GM04503 (cell line): ENCODE data around the gene ATXN1.

Experiments
- DNase-seq: peaks from one replicate; pipeline ENCODE4 v3.0.0-alpha.2; 2012; ENCODE audit warnings: low read depth

ATXN1 gene

DNA sequence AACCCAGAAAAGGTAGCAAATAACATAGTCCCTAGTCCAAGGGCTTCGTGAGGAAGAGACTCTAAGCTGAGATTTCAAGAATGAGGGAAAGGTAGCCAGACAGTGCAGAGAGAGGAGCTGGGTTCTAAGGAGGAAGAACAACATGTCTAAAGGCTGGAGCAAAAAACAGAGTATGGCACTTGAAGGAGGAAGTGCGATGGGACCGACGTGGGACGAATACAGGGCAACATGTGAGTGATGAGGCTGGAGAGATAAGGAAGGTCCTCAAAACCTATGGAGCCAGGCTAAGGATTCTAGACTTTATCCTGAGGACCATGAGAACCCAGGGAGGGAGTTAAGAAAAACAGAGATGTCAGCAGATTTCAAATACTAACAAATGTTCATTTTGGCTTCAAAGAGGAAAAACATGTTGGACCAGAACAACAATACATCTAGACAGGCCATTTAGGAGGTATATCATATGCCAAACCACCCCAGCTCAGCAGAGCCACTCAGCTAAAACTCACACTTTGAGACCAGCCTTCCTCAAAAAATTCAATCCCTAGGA, 17.5 kb downstream of the ATXN1 start:
- DNase-seq, result no peak

DNA sequence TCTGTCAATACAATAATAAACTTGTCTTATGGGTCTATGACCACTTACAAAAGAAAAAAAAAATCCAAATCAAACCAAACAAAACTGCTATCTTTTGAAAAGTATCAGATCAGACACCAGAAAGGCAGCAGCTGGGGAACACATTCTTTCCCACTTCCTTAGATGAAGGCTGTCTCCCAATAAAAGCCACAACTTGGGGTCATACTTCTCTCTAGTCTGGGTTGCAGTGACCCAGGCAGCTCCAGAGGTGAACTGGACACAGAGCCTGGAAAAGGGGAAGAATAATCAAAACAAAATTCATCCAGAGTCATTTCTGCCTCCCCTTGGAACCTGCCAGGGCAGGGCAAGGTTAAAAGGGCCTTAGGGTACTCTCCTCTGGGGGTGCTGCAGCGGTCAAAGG, 19.1 kb downstream of the ATXN1 start:
- no peak for DNase-seq

DNA sequence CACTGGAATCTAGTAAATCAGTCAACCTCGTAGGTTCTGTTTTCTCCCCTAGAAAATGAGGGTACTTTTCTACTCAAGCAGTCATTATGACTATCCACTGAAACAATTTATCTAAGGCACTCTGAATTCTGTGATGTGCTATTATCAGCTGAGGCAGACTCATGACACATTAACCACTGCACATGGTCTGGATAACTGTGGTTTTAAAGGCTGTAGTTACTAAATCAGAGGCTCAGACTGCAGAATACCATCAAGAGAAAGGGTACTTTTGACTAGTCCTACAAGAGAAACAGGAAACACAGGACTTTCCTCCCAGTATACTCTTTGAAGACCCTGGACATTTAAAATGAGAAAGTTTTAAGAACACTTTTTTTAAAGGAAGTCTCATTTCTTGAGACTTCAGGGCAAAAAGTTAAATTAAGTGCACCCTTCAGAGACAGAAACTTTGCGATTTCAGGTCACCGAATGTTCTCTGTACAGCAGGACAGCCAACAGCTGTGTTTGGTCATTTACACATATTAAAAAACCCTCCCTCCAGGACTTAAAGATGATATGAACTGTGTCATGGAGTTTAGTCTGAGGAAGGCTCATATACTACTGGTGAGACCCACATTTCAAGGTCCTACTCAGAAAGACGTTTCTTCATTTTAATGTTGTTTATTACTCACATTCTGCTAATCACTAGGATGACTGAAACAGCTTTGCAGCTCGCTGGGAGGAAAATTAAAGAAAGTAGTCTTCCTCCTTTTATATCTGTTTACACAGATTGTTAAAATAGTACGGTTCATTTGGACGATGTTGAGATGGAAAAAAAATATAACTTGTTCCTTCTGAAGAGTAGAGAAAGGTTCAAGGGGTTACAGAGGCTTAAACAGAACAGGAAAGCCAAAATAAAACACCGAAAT, 19.9 kb downstream of the ATXN1 start:
- DNase-seq, result peak; percentile 94

DNA sequence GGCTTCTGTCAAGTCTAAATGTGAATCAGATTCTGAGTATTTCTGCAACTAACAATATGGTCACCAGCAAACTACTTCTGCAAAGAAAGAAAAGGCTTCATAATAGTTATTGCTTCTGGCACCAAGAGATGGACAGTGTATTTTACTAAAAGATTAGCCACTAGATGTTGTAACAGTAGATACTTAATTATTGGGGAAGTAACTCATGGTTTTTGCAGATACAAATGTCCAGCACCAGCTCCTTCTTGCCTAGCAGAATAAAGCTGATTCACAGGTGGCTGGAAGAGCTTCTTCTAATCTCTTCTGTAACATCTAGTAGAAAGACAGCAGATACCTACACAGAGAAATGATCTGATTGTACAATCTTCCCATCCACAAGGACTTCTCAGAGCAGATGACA, 21.2 kb downstream of the ATXN1 start:
- DNase-seq, result no peak

DNA sequence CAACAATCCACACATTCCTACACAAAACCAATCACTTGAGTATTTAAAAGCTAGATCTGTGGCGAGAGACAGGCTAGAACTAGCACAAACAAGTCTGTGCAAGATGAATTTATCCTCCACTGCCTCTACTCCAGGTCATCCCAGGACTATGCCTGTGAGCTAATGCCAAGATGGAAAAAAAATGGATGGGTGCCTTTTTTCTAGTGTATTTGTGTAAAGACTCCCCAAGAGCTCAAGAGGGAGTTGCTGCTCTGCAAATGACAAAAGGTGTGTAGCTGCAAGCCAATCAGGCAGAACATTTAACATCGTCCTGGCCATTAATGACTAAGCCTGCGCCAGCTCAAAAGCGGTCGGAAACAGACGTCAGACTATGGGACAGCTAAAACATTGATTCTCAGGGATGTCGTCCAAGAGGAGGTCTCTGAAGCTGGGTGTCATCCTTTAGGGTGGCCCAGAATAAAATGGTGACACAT, 21.9 kb downstream of the ATXN1 start:
- no peak for DNase-seq

DNA sequence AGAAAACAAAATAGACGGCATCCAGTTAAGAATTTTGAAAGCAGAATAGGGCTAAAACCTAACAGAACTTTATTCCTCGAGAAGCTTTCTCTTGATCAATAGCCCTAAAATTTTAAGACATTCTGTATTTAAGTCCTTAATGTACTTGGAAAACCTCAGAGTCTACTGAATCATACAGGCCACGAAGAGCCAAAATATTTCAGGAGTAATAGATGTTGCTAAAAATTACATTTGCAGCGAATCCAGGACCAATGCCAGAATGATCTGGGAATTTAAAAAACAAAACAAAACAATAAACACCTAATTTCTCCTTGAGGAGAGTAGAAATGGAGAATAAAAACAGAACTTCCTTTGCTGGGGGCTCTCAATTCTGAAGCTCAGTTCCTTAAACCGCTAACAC, 23.3 kb downstream of the ATXN1 start:
- DNase-seq, result no peak

DNA sequence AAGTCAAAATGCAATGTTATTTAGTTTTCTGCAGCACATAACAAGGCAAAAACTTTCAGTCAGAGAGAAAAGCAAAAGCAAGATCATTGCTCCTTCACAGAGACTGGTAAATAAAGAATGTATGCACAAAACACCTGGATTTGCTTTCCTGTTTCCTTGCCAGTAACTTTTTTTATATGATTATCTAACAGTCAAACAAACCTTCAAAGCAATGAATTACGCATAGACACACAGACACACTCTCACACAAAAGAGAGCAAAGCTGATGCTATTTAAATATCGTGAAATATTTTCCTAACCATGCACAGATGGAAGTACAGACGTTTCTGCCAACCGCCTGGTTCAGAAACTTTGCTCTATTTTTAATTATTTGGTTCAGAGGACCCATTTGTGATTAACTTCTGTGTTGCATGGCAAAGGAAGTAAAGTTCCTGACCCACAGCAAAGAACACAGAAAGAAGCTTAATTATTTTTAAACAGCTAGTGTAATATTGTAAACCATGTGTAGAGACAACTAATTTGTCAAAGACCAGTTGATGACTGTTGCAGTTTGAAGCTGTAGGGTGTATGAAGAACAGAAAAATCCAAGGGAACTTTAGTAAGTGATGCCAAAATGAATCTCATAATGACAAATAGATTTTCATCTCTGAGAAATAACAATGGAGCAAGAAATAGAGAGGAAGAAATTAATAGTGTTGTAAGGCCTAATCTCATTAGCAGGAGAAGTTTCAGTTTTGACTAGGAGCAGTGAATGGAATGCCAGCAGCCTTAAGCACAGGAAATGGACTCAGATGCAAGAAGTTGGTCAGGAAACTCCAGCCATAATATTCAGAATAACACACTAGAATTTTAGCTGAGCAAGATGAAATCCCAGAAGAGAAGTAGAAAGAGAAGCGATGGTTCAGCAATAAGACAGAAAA, 24.1 kb downstream of the ATXN1 start:
- DNase-seq, result no peak

DNA sequence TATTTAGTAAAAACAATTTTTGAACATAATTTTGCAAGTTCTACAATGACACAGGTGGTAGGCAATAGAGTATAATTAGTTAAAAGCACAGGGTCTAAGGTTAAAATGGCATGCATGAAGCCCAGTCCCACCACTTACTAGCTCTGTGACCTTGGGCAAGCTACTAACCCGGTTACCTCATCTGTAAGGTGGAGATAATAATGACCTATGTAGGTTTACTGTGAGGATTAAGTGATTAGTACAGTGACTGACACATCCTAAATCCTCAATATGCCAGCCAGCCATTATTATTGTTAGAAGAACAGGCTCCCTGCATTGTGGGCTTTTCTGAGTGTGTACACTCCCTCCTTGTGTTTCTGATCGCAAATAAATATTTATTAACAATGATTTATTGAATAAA, 26.2 kb downstream of the ATXN1 start:
- no peak for DNase-seq

DNA sequence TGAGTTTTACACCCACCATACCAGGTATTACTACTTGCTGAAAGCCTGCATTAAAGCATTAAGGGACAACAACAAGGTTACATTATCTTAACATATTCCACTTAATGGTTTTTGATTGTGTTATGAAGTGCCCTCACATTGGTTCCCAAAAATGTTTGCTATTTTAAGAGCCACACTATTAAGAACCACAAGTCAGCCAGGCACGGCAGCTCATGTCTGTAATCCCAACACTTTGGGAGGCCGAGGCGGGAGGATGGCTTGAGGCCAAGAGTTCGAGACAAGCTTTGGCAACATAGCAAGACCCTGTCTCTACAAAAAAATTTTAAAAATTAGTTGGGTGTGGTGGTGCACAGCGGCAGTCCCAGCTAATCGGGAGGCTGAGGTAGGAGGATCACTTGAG, 28.2 kb downstream of the ATXN1 start:
- no peak for DNase-seq

DNA sequence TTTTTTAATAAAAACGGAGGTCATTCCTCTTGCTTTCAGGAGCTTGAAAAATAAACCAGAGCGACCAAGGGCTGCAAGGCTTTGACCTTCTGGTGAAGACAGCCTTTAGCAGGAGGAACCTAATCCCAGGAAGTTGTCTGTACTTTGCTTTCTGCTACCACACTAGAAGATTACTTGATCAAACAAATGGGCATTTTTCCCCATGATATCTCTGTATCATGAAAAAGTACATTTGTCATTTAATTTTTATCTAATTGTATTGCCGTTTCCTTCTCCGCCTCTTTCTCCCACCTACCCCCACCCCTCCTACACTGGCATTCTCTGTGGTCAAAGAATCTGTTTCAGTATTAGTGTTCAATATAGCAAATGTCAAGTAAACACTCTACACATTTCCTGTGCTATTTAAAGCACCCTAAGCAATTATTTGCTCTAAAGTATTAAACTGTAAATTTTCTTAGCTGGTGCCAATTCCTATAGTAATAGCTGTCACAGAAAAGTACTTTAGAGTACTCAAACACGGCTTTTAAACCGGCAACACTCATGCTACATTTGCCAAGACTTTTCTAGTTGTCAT, 29.7 kb downstream of the ATXN1 start:
- no peak for DNase-seq

DNA sequence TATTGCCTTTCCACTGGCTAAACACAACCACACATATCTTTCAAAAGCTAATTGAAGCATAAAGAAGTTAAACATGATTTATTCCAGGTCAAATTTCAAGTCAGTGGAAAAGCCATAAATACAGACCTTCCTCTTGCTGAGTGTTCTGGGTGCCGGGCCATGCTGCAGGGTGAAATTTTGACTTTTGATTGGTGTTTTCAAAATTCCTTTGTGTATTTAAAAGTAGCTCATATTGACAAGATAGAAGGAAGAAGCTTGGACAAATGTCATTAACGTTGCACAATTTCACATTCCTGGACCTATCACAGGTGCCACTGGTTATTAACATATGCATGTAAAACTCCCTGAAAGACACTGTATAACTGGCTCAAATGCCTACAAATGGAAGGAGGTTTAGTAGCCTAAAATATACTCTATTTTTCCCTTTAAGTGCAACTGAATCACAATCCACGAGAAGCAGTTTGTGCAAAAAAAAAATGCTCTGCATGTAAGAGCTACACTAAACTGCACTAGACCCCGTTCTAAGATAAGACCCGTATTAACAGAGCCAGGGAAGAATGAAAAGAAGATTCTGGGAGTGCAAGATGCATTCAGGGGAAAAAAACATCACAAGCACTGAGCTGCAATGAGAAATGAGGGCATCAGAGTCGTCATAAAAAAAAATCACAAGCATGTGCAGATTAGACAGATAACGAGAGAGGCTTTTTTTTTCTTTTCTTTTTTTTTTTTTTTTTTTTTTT, 30.4 kb downstream of the ATXN1 start:
- DNase-seq, result no peak

DNA sequence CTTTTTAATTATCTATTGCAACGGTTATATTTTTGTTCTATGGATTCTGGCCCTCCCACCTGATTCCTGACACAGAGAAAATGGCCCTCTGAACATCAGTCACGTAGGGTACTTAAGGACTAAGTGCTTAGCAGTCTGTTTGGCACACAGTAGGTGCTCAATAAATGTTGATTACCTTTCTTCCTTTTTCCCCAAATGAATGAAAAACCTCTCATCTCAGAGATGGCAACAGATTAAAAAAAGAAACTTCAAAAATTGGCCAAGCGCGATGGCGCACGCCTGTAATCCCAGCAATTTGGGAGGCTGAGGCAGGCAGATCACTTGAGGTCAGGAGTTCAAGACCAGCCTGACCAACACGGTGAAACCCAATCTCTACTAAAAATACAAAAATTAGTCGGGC, 31.5 kb downstream of the ATXN1 start:
- DNase-seq, result no peak

DNA sequence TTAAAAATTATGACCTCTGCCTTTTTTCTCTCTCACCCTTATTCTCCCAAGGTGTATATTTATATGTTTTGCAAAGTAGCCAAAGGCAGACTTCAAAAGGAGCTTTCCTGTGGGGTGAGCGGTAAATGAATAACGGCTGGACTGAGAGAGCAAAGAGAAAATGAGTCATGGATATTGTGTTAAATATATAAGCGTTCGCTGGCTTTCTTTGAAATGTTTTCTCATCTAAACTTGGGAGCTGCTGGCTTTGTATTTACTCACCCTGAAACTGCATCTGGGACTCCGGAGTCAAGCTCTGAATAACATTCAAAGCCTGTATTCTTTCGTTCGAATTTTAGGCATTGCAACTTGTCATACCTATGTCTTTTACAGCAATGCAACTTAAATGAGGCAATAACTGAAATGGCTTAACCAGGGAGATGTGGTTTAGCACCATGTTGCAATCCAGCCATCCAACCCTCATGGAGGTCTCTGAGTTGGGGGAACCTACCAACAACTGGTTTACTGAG, 32.0 kb downstream of the ATXN1 start:
- no peak for DNase-seq

DNA sequence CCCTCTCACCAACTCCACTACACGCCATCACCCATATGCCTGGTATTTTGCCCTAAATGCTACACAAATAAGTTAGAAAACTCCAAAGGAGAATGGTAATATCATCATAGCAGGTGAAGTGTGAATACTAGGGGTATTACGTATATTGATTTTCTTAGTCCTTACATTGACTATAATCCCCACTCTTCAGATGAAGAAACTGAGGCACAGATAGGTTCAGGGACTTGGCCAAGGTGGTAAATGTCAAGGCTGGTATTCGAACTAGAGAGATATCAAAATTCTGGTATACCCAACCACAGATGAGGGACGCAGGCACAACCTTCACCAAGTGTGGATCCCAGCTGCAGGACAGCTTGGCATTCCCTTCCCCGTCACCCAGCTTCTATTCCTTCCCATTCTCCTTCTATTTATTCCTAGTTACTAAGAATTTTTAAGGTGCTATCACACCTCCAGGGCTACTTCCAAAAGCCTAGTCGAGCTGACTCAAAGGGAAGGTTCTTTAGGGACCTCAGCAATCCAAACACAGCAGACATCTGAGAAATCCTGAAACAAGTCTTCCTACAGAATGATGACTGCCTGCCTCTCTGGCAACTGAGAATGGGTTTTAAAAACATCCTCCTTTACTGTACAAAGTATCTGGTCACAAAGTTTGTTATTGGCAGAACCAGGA, 32.6 kb downstream of the ATXN1 start:
- DNase-seq, result no peak

DNA sequence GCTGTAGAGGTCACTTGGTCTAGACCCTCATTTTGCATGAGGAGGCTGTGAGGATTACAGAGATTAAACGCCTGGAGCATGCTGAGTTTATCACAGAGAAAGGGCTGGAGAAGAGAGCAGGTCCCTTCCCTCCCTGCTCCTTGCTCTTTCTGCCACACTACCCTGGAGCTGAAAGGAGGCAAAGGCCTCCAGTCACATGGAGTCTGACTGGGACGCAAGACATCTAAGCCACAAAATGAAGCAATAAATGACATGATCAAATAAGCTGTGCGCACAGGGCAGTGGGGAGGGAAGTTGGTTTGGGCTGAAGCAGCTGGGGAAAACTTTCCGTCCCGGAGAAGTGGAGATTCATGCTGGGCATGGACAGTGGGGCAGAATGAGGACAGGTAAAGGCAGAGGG, 33.3 kb downstream of the ATXN1 start:
- DNase-seq, result no peak

DNA sequence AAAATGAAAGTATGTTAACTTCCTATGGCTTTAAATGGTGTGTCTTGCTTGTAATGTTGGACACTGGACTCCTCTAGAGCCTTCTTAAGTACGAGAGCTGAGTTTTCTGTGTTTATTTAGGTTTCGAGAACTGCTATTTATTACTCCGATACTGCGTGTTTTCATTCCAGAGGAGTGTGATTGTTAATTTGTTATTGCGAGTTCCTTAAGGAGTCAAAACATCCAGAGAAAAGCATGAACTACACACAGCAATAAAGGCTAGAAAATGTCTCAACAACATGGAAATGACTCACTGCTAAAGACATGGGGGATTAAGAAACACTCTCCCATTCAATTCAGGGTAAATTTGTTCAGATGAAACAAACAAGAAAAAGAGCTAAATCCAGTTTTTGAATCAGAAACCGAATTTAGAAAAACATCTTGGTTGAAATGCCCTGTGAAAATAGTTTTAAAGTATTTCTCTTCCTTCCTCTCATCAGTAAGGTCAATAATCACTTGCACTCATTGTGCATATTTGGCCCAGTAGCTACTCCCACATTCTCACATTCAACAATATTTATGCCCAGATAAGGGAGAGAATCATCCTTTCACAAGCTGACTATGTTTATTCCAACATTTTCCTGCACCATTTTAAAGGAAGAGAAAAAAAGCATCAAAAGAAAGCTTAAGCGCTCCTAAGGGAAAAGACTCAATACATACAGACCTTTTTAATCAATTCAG, 36.0 kb downstream of the ATXN1 start:
- DNase-seq, result peak; percentile 92

DNA sequence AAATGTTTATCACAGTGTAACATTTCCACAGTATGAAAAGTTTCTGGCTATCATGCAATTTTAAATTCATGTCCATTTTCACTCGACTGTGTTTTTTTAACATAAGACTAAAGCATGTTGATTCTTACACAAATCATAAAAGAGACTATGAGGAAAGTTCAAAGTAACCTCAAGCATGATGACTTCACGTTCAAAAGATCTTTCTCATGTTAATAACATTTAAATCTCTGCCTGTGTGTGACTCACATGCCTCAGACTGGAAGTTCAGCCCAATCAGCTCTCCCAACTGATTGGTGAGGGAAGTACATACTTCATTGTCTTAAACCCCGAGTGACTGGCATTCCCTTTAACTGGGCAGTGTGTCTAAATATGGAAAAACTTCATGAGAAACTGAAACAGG, 37.4 kb downstream of the ATXN1 start:
- peak; percentile 86 for DNase-seq

DNA sequence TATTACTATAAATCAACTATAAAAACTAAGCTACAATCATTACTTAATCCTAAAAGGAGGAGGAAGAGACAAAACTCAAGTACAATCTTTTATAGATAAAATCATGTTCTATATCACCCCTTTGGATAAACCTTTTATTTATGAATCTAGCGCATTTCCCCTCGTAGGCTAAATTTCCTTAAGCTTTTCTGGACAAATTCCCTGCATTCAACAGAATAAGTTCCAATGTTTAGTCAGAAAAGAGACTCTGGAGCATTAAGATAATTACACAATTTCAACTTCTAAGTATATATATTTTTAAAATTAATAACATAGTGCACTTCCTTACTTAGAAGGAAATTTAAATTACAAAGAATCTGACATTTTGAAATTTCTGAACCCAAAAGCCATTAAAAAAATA, 37.9 kb downstream of the ATXN1 start:
- no peak for DNase-seq

DNA sequence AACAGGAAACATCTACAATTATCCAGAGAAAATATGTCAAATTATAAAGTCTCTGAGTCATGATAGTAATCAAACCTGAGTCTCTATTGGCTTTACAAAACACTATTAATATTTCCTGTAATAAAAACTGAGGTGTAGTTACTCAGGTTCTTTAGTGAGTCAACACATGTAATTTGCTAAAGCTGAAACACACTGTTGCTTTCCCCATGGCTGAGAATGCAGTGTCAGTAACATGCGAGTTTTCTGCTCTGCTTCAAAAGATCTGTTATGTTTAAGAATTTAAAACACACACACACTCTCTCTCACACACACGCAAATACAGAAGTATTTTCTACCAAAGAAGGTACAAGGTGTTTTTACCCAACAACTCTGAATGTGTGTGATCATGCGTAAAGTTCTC, 38.6 kb downstream of the ATXN1 start:
- DNase-seq, result no peak

DNA sequence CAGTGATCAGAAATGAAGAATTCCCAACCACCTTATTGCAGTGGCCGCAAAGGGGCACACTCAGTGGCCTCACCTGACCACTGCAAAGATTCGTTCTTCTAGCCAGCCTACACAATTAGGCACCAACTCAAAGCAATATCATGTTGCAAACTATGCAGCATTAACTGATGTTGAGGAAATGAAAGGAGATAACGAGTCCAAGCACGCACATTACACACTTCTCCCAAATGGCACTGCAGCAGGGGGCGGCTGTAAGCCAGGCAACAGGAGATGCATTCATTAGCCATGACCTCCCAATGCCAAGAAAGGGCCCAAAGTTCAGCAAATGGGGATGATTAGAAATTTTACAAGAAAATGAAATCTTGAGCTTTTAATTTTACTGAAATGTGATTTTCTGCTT, 39.3 kb downstream of the ATXN1 start:
- no peak for DNase-seq
